ENCODE data around the gene TM4SF4. TPM values are rescaled to one million over a fixed set of nuclear protein-coding genes. Genes with fewer than 3 reads are reported as not detected.

TM4SF4 gene
- total and polyA plus RNA-seq, 2 experiments from 2014 or later: 0.46 TPM; not detected in 1

DNA sequence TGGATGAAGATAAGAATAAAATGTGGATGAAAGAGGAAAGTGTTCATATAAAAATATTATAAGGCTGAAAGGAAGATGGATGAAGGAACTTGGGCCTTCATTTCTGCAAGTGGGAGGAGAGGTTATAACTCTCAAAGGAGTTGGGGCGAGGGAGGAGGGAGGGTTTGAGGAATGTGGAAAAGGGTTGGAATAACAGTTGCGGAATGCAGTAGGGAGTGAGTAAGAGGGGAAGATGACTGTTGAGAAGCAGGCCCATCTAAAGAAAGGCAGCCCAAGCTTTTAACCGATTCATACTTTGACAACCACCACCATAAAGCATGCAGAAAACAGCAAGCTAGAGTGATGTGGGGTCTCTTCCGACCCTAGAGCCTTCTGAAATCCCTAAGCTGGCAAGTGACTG, 8.3 kb upstream of the TM4SF4 start:
- TF ChIP-seq CTCF (IDR thresholded peaks at IDR 0.05; ENCODE audit: low read depth, low read length): no peak
- Histone ChIP-seq H3K4me1 (ENCODE audit: low read depth) (no peaks in the 10 kb centered on the region), H3K36me3 (no peaks in the 10 kb centered on the region), H3K27ac (no peak overlapping the region), H3K27me3 (no peaks in the 10 kb centered on the region), H3K9me3 (ENCODE audit: low read depth) (no peaks in the 10 kb centered on the region), H3K4me3 (no peak overlapping the region)
- peak in 1 of 2 donors; percentile 92 for DNase-seq (ENCODE audit: low read depth in 1 of 2, low spot score in 1 of 2)

GRCh38 chr3:149468504-149469212, 5.8 kb upstream of the TM4SF4 start:
- DNase-seq (ENCODE audit: low read depth in 1 of 2, low spot score in 1 of 2): no peak
- Histone ChIP-seq H3K4me3 (no peak overlapping the region), H3K27ac (no peak overlapping the region), H3K4me1 (ENCODE audit: low read depth) (peaks cover 5% of the 10 kb centered on the region), H3K9me3 (ENCODE audit: low read depth) (no peaks in the 10 kb centered on the region), H3K36me3 (no peaks in the 10 kb centered on the region), H3K27me3 (no peaks in the 10 kb centered on the region)
- no peak for TF ChIP-seq CTCF (IDR thresholded peaks at IDR 0.05; ENCODE audit: low read depth, low read length)

DNA sequence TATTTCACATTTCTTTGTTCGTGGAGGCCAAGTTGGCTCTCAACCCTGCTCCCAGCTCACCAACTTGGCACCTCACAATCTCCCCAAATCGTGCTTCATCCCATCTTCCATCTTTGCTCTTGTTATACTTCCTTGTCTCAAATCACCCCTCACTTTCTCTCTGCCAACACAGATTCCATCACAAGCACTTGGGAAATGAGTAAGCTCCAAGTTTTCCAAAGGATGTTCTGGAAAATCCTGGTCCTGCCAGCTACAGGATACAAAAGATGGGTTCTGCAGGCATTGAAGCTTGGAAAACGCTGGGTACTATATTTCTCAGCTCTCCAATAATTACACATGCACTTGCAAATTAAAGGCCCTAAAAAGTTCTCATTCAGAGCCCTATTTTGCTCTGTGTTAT, 4.1 kb upstream of the TM4SF4 start:
- TF ChIP-seq CTCF (IDR thresholded peaks at IDR 0.05; ENCODE audit: low read depth, low read length): no peak
- H3K36me3 ChIP-seq: no peaks in the 10 kb centered on the region
- peaks cover 5% of the 10 kb centered on the region for H3K4me1 ChIP-seq (ENCODE audit: low read depth)
- no peak for DNase-seq (ENCODE audit: low read depth in 1 of 2, low spot score in 1 of 2)
- no peaks in the 10 kb centered on the region for H3K9me3 ChIP-seq (ENCODE audit: low read depth)
- H3K27ac ChIP-seq: no peak overlapping the region
- H3K4me3 ChIP-seq: no peak overlapping the region
- no peaks in the 10 kb centered on the region for H3K27me3 ChIP-seq

DNA sequence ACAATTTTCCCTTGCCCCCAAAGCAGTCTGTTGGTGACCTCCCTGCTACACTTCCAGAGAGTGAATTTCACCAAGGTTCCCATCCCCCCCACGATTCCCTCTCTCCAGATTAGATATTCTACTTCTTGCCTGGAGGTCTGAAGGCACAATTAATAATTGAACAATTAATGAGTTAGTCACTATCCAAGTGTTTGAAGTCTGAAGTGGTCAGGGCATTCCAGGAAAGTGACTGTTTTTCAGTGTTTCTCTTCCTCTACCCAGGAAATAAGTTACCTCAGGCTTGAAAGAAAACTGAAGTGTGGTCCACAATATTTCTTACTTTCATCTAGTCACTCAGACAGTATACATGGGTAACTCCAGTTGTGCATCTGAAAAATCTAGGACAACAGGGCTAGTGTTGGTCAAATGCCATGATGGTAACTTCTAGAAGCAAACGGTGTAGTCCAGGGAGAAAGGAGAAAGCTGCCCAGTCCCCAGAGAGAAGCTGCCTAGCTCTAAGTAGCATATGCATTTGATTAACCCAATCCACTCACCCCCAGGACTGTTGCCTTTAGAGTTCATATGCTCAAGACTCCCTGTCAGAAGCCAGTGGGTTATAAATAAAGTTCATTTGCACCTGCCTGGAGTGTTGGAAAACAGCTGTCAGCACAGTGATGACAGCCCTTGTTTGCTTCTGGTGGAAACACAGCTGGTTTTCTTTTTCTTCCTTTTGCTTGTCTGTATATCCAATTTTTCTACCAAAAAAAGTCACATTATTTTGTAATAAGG, 2.3 kb upstream of the TM4SF4 start:
- H3K4me1 ChIP-seq (ENCODE audit: low read depth): peaks cover 5% of the 10 kb centered on the region
- no peak overlapping the region for H3K4me3 ChIP-seq
- TF ChIP-seq CTCF (IDR thresholded peaks at IDR 0.05; ENCODE audit: low read depth, low read length): no peak
- no peaks in the 10 kb centered on the region for H3K9me3 ChIP-seq (ENCODE audit: low read depth)
- H3K27ac ChIP-seq: peak overlapping the region; percentile 15
- H3K27me3 ChIP-seq: no peaks in the 10 kb centered on the region
- DNase-seq (ENCODE audit: low read depth in 1 of 2, low spot score in 1 of 2): peak; percentile 36 to 55
- no peaks in the 10 kb centered on the region for H3K36me3 ChIP-seq

- H3K9me3 ChIP-seq (ENCODE audit: low read depth): no peaks in the 10 kb centered on the region
- TF ChIP-seq CTCF (IDR thresholded peaks at IDR 0.05; ENCODE audit: low read depth, low read length): no peak
- no peak overlapping the region for H3K4me3 ChIP-seq
- no peaks in the 10 kb centered on the region for H3K36me3 ChIP-seq
- DNase-seq (ENCODE audit: low read depth in 1 of 2, low spot score in 1 of 2): peak in 1 of 2 donors; percentile 60
- H3K27me3 ChIP-seq: no peaks in the 10 kb centered on the region
- peaks cover 5% of the 10 kb centered on the region for H3K4me1 ChIP-seq (ENCODE audit: low read depth)
- H3K27ac ChIP-seq: no peak overlapping the region
Measured at GRCh38 chr3:149473357-149474249, 894 bp upstream of the TM4SF4 start.

Data from cardiac muscle cell (in vitro differentiated cells and primary cell).